Fibroblast of skin of right quadriceps (primary cell): ENCODE results near the gene LRMDA.

Source experiments
- DNase-seq: peaks from one replicate; pipeline ENCODE4 v3.0.0-alpha.2; 2013

Gene LRMDA

DNA sequence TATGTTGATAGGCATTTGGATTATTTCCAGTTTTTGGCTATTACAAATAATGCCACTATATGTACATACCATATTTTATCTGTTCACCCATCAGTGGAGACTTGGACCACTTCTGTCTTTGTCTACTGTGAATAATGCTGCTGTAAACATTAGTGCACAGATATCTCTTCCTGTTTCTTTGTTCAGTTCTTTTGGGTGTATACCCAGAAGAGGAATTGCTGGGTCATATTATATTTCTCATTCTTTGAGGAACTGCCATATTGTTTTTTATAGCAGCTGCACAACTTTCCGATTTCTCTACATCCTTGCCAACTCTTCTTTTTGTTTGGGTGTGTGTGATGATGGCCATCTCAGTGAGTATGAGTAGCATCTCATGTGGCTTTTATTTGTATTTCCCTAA lies 218.0 kb downstream of the LRMDA start:
- no peak for DNase-seq

GRCh38 chr10:75650648-75651047 lies 219.2 kb downstream of the LRMDA start:
- DNase-seq, result no peak

DNA sequence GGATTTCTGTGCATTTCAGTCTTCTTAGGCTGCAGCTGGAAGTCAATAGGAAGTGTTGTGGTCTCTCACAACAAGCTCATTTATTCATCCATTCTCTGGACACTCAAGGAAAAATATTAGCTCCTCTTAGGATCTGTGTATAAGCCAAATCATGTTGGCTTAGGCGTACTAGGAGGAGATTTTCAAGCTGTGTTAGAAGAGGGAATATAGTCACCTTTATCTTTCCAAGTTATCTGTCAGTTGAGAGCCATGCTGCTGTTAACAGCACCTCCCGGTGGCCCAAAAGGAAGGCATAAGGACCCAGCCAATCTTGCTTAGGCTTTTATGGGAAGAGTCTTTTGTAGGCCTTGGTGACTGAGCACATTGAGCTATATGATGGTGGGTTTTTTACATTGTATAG lies 220.0 kb downstream of the LRMDA start:
- DNase-seq, result no peak

- no peak for DNase-seq
Measured at GRCh38 chr10:75652146-75652740, 220.8 kb downstream of the LRMDA start.

DNA sequence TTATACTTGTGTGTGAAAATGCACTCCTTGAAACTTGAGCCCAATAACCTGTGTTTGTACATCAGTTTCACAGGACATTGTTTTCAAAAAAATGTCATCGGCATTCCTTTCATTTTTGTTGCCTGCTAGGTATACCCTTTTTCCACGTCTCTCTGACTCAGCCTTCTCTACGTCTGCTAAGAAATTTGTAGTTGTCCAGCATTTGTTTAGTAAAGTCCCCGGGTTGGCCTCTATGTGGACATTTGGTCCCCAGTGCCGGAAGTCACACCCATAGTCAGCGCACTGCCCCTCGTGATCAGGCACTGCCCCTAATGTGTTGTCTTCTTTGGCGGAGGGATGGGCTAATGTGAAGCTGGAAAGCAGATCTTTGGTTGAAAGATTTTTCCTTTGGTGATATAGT lies 222.3 kb downstream of the LRMDA start:
- DNase-seq, result no peak

DNA sequence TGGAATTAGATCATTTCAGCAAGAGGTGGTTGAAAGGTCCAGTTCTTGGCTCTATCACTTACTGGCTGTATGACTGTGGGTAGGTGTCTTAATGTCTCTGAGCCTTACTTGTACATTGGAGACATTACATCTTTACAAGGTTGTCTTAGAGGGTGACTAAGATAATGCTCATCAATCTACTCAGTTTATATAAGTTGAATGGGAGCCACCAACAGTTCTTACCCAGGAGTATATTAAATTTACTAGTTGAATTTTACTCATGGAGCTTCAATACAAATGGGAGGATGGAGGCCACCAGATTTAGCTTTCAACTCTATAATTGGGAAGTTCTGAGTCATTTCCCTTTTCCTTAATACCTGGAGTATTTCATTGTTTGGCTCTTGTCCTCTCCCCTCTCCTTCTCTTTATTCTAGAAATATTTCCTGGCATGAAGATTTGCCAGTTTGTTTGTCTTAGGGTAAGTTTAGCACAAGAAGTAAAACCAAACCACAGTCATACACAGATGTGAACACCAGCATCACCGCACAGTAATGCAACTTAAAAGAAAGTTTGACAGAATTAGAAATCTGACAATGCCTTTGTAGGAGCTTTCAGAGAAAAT lies 222.8 kb downstream of the LRMDA start:
- peak; percentile 29 for DNase-seq

DNA sequence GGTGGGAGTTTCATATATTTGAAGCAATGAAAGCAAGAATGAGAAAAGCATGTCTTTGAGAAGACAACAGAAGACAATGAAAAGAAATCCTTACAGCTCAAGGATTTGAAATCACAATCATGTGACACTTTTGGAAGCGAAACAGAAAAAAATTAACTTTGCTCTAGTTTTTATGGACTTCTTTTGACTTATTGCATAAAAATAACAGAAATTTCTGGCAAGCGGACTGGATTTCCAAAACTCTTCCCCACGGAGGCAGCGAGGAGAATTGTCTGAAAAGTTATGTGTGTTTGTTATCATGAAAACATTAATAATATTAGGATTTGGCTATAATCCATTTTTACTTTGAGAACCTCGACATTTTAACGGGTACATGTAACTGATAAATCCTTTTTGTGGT lies 223.3 kb downstream of the LRMDA start:
- no peak for DNase-seq

DNA sequence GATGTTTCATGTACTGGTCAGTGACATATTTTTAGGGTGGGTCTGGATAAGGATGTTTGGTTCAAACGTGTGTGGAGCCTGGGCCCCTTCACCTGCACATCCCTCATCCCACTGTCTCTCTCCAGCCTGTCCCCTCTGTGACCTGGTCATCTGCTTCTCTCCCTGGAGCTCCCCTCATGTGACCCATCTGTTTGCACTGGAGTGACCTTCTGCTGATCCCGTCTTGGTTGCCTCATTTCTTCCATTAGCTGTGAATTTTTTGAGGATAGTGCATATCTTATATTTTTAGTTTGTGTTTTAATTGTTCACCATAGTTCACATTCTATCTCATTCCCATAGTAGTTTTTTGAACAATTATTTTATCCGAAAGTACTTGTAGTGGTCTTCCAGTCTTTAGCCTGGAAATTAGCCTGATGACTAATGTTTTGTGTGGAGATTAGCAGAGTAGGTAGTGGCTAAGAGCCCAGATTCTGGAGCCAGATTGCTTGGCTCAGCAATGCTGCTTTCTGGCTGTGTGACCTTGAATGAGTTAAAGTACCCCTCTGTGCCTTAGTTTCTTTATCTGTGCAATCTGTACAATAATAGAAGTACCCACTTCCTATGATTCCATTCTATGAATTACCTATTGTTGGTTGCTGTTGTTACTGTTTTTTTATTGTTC lies 224.5 kb downstream of the LRMDA start:
- DNase-seq, result peak; percentile 58

GRCh38 chr10:75657351-75657750 lies 225.9 kb downstream of the LRMDA start:
- no peak for DNase-seq

DNA sequence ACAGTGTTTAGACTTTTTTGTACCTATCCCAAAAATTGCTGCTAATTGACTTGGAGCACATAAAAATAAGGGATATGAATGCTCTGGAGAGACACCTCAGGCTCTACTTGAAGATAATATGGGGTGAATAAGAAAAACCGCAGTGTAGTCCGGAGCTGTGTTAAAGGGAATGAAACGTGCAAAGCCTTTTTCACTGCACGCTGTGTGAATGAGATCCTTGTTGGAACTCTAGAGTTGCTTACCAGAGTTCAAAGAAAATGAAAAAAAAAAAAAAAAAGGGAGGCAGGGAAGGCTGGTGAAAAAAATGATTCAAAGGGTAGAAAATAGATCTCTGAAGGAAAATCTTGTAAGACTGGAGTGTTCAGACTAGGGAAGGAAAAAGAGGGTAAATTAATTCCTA lies 226.6 kb downstream of the LRMDA start:
- no peak for DNase-seq

- no peak for DNase-seq
Measured at GRCh38 chr10:75658496-75658895, 227.1 kb downstream of the LRMDA start.

DNA sequence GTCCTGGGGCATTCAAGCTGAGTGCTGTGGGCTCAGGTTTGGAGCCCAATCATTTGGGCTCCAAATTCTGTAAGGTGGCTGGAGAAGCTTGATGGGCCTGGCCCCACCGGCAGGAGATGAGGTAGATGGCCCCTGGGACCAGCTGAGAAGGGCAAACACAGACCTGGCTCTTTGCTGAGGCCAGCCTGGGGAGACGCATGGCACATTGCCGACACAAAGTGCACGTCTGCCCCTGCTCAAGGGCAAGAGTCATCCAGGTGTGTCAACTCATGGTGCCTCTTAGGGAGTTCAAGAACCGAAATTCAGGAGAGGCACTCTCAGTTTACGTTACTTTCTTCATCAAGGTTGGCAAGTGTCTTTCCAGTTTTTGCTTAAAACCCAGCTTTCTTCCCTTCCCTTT lies 227.5 kb downstream of the LRMDA start:
- DNase-seq, result no peak

DNA sequence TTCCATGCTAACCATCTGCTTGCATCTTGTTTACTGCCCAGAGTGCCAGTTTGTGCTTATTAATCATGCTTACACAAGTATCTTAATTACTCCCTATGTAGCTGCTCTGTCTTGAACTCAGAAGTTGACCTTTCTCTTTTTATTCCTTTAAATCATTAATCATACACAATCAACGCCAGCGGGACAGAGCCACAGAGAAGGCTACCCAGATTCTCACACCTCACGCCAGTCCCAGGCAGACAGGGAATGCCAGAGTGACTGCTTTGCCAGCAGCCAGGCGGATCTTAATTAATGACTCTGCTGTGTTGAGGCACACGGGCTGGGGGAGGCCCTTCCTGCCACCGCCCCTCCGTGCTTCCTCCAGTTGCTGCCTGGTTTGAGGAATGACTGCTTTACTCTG lies 229.4 kb downstream of the LRMDA start:
- DNase-seq, result no peak

- peak; percentile 95 for DNase-seq
Measured at GRCh38 chr10:75662715-75663114, 231.3 kb downstream of the LRMDA start.

DNA sequence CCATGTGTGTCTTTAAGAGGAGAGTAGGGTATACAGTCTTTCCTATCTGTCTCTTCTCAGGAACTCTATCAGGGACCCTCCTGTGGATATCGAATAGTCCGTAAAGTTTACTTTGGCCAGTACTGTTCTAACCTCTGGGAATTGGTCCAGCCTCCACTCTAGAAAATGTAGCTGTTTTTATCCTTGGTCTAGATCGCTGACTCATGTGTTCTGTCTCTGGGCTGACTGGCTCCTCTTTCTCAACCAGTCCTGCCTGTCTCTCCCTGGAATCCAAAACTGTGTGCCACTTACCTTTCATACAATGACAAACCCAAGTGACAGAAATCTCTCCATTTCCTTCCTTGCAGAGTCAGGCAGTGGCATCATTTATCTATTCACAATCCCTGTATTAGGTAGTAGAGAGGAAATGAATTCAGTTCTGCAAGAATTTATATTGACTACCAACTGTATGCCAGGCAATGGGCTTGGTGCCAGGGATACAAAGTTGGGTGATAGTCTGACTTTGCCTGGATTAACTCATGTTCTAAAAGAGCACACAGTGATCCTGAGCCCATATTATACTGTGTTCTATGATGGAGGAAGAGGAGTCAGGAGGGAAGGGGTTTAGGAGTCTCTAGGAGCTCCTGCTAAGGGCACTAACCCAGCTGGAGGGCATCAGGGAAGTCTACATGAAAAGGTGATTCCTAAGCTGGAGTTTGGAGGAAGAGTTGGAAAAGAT lies 232.7 kb downstream of the LRMDA start:
- DNase-seq, result no peak

DNA sequence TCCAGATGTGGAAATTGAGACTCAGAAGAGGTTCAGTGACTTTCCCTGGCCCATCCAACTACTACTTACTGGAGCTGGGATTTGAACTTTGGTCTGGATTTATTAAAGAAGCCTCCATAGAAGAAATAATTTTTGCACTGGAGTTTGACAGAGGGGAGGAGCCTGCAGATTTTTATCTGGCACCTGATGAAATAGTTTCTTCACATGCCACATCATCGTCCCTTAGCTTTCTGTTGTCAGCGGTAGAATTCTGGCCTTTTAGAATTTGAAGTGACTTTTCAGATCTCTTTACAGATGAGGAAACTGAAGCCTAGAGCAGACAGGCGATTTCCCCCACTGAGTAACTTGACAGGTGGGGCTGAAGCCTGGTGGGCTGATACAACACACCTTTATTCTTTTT lies 233.5 kb downstream of the LRMDA start:
- DNase-seq, result no peak

- no peak for DNase-seq
Measured at GRCh38 chr10:75665707-75666106, 234.3 kb downstream of the LRMDA start.

DNA sequence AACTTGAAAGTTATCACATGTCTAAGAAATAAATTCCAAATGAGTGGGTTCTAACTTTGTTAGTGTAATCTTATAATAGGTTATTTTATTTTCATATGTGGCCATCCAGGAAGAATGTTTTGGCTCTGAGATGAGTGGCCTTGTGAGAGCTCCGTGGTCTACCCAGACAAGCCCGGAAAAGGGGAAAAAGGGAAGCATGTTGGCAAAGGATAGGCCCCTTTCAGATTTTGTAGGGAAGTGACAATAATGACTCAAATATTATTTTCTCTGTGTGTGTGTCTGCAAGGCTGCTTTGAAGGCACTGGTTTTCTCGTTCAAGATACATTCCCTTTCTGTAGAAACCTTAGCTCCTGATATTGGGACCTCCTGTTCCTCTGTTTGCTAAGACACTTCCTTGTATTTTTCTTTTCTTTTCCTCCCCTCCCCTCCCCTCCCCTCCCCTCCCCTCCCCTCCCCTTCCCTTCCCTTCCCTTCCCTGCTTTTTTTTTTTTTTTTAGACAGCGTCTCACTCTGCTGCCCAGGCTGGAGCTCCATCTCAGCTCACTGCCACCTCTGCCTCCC lies 240.8 kb downstream of the LRMDA start:
- DNase-seq, result no peak

- peak; percentile 52 for DNase-seq
Measured at GRCh38 chr10:75672842-75673241, 241.4 kb downstream of the LRMDA start.

- no peak for DNase-seq
Measured at GRCh38 chr10:75677541-75677940, 246.1 kb downstream of the LRMDA start.

DNA sequence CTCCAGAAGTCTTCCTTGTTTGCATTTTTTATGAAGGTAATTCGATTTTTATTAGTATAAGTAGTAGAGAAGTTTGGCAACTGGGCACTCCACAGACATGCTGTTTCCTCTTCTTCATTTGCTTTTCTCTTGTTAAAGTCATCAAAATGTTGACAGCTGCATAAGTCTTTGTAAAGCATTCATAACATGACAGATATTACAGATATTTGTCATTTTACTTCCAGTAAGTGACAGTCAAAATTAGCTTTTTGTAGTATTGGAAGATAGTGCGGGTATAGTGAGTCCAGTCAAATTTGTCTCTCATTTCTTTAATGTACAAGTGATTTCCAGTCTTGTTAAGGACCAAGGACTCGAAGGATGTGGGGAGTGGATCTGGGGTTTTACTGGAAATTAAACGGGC lies 247.1 kb downstream of the LRMDA start:
- no peak for DNase-seq

GRCh38 chr10:75679536-75679935 lies 248.1 kb downstream of the LRMDA start:
- DNase-seq, result peak; percentile 17

DNA sequence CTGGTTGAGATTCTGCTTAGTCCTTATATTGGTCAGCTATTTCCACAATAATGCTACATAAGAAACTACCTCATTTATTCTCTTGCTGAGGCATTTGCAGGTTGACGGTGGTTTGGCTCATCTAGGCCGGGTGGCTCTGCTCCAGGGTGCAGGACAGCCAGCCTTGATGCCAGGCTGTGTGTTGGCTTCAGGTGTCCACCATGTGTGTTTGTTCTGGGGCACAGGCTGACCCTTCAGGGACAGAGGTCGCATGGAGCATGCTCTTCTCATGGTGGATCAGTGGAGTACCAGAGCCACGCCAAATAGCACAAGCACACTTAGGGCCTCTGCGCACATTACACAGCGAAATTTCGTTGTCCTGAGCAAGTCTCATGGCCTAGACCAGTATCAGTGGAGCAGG lies 249.9 kb downstream of the LRMDA start:
- DNase-seq, result no peak
